GM12878 (cell line): ENCODE measurements around the gene ARHGEF7.

Experiments used
- CBFB ChIP-seq: IDR thresholded peaks from 2 replicates; pipeline ENCODE4 v1.6.1; 2016; ENCODE audit warnings: antibody characterized with exemption, low read depth
- SMC3 ChIP-seq: IDR thresholded peaks from 2 replicates; pipeline ENCODE4 v1.6.1; 2011; ENCODE audit warnings: low read length, improper control_type of control experiment, borderline replicate concordance
- SUZ12 ChIP-seq: fragments of 200-600 bp; sonication (generic); IDR thresholded peaks from one replicate; pipeline ENCODE4 v1.6.1; 2018; ENCODE audit warnings: antibody characterized with exemption, mild to moderate bottlenecking; ENCODE audit not compliant: unreplicated experiment
- ZNF217 ChIP-seq: fragments of 450-650 bp; IDR thresholded peaks from 2 replicates; pipeline ENCODE4 v1.6.1; 2017; ENCODE audit warnings: antibody characterized with exemption, mild to moderate bottlenecking

- TF ChIP-seq CBFB (no peak), ZNF217 (no peak), SMC3 (no peak), SUZ12 (no peak)
Observed at GRCh38 chr13:111074826-111075225, 40.3 kb upstream of the ARHGEF7 start.
